Smooth muscle cell (in vitro differentiated cells): ENCODE results near the gene NECTIN3. TPM values are rescaled to one million over a fixed set of nuclear protein-coding genes. Genes with fewer than 3 reads are reported as not detected.
A peak's percentile ranks its signal among the peaks of the same experiment; 100 is the strongest.

Experiments
- DNase-seq: peaks from one replicate; lab custom pipeline; 2025; ENCODE audit not compliant: unreplicated experiment; lab: John Stamatoyannopoulos, UW
- H2AFZ ChIP-seq: fragments of 200-600 bp; sonication (generic); 2 replicates; pipeline ENCODE4 v1.6.0; 2016; ENCODE audit warnings: antibody characterized with exemption, low read depth, mild to moderate bottlenecking
- H3F3A ChIP-seq: fragments of 200-600 bp; sonication (generic); 2 replicates; pipeline ENCODE4 v1.6.0; 2017; ENCODE audit warnings: antibody characterized with exemption, low read depth
- H3K27ac ChIP-seq: fragments of 200-600 bp; sonication (generic); 2 replicates; pipeline ENCODE4 v1.5.1; 2016; ENCODE audit warnings: low read depth, mild to moderate bottlenecking
- H3K27me3 ChIP-seq: fragments of 200-600 bp; sonication (generic); 2 replicates; pipeline ENCODE4 v1.6.1; 2016; ENCODE audit warnings: low read depth, mild to moderate bottlenecking
- H3K36me3 ChIP-seq: fragments of 200-600 bp; sonication (generic); 2 replicates; pipeline ENCODE4 v1.5.1; 2016; ENCODE audit warnings: low read depth
- H3K4me1 ChIP-seq: fragments of 200-600 bp; sonication (generic); 2 replicates; pipeline ENCODE4 v1.5.1; 2016; ENCODE audit warnings: low read depth
- H3K4me2 ChIP-seq: fragments of 200-600 bp; sonication (generic); 2 replicates; pipeline ENCODE4 v1.6.0; 2016; ENCODE audit warnings: mild to moderate bottlenecking
- H3K4me3 ChIP-seq: fragments of 200-600 bp; sonication (generic); 2 replicates; pipeline ENCODE4 v1.5.1; 2016; ENCODE audit warnings: mild to moderate bottlenecking
- H3K79me2 ChIP-seq: fragments of 200-600 bp; sonication (generic); 2 replicates; pipeline ENCODE4 v1.6.0; 2016; ENCODE audit warnings: low read depth, mild to moderate bottlenecking
- H3K9ac ChIP-seq: fragments of 200-600 bp; sonication (generic); 2 replicates; pipeline ENCODE4 v1.6.0; 2016; ENCODE audit warnings: low read depth
- H3K9me3 ChIP-seq: fragments of 200-600 bp; sonication (generic); replicated peaks from 2 replicates; pipeline ENCODE4 v1.5.1; 2016; ENCODE audit warnings: low read depth
- H4K20me1 ChIP-seq: fragments of 200-600 bp; sonication (generic); 2 replicates; pipeline ENCODE4 v1.6.0; 2016; ENCODE audit warnings: low read depth
- WGBS: methylation state at CpG from one replicate; pipeline ENCODE4 v1.1.7; 2016; ENCODE audit warnings: low lambda C conversion rate; 5-methylcytosine and 5-hydroxymethylcytosine counted together
- polyA plus RNA-seq: library from polyadenylated mRNA; unstranded; fragments of >200 nt; fragmentation: Nextera tagmentation; extraction: Ambion mirVana; gene quantifications from 2 replicates; pipeline ENCODE4 v1.2.1, GENCODE V29; 2016
- total RNA-seq: library from RNA; depleted of rRNA; stranded (reverse); fragments of >200 nt; gene quantifications from 2 replicates; pipeline ENCODE4 v1.2.3, GENCODE V29; 2014
- TF ChIP-seq, protein P1 (sequence below): fragments of 200-600 bp; sonication (generic); IDR thresholded peaks from 2 replicates; pipeline ENCODE4 v1.5.1; 2017; ENCODE audit warnings: borderline replicate concordance, mild to moderate bottlenecking, antibody characterized with exemption; ENCODE audit not compliant: insufficient read depth, poor library complexity, severe bottlenecking

Gene NECTIN3
- total and polyA plus RNA-seq, 2 experiments from 2014 or later, result 10.4 to 76.3 TPM

DNA sequence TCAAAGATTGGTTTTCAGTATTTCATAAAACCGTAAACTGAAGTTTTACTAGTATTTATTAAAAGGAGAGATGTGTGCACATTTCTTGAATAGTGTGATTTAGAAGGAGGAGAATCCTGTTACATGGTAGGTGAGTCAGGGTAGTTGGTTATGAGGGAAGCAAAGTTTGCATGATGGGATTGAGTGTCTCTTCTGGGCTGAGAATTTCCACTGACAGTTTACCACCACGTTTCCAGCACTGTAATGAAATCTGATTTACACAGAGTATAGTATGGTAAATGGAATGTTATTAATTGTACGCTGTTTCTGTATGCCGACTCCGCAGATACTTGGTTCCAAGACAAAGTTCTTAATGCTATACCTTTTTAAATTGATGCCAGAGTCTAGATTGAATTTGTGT, 1.6 kb downstream of the NECTIN3 start:
- Histone ChIP-seq H3K4me1 (peaks cover 19% of the 10 kb centered on the region), H4K20me1 (peaks cover 59% of the 10 kb centered on the region), H3K79me2 (peaks cover 75% of the 10 kb centered on the region), H3K27ac (no peak overlapping the region), H3K4me3 (peak overlapping the region; percentile 90), H3K36me3 (no peaks in the 10 kb centered on the region), H3K9me3 (no peaks in the 10 kb centered on the region), H2AFZ (no peak overlapping the region), H3K9ac (peak overlapping the region; percentile 78), H3F3A (no peaks in the 10 kb centered on the region), H3K4me2 (peak overlapping the region; percentile 95), H3K27me3 (no peaks in the 10 kb centered on the region)
- DNase-seq, result no peak
- TF ChIP-seq, protein P1, sequence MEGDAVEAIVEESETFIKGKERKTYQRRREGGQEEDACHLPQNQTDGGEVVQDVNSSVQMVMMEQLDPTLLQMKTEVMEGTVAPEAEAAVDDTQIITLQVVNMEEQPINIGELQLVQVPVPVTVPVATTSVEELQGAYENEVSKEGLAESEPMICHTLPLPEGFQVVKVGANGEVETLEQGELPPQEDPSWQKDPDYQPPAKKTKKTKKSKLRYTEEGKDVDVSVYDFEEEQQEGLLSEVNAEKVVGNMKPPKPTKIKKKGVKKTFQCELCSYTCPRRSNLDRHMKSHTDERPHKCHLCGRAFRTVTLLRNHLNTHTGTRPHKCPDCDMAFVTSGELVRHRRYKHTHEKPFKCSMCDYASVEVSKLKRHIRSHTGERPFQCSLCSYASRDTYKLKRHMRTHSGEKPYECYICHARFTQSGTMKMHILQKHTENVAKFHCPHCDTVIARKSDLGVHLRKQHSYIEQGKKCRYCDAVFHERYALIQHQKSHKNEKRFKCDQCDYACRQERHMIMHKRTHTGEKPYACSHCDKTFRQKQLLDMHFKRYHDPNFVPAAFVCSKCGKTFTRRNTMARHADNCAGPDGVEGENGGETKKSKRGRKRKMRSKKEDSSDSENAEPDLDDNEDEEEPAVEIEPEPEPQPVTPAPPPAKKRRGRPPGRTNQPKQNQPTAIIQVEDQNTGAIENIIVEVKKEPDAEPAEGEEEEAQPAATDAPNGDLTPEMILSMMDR, result no peak
- 36% methylated on average over 5 of the region's 5 CpGs for WGBS

DNA sequence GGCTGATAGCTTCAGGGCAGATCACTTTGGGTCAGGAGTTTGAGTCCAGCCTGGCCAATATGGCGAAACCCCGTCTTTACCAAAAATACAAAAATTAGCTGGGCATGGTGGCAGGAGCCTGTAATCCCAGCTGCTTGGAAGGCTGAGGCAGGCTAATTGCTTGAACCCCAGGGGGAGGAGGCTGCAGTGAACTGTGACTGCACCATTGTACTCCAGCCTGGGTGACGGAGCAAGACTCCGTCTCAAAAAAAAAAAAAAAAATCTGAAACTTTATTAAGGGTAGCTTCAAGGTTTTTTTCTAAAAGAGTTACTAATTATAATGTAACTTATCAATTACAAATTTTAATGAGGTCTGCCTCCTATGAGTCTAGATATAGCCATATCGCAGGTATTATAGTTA, 5.1 kb downstream of the NECTIN3 start:
- Histone ChIP-seq H3F3A (no peaks in the 10 kb centered on the region), H3K9ac (no peak overlapping the region), H2AFZ (no peak overlapping the region), H3K4me3 (no peak overlapping the region), H3K79me2 (peaks cover 99% of the 10 kb centered on the region), H3K4me1 (peaks cover 35% of the 10 kb centered on the region), H3K4me2 (no peak overlapping the region), H4K20me1 (peaks cover 93% of the 10 kb centered on the region), H3K27me3 (no peaks in the 10 kb centered on the region), H3K36me3 (no peaks in the 10 kb centered on the region), H3K9me3 (no peaks in the 10 kb centered on the region), H3K27ac (no peak overlapping the region)
- TF ChIP-seq, protein P1, result no peak
- no peak for DNase-seq
- WGBS, result 93% methylated on average over 5 of the region's 5 CpGs

DNA sequence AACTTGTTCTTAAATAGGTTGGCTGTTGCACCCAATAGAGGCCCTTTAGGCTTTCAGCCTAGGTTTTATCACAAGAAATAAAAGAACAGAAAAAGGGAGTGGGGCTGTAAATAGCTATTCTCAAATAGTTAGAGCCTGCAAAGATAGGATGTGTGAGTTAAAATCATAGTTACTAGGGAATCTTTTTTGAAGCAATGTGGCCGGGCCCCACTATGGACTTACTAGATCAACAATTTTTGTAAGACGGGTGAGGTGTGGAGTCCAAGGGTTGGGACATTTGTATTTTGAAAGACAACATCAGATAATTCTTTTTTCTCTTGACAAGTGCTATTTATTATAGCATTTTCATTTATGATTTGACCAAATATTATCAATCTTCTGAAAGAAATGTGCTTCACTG, 5.8 kb downstream of the NECTIN3 start:
- no peaks in the 10 kb centered on the region for H3K9me3 ChIP-seq
- DNase-seq, result no peak
- no peaks in the 10 kb centered on the region for H3K27me3 ChIP-seq
- H3K4me2 ChIP-seq, result no peak overlapping the region
- no peak overlapping the region for H3K9ac ChIP-seq
- TF ChIP-seq, protein P1, result no peak
- H3K4me1 ChIP-seq, result peaks cover 35% of the 10 kb centered on the region
- H3K36me3 ChIP-seq, result no peaks in the 10 kb centered on the region
- no peak overlapping the region for H3K4me3 ChIP-seq
- 99% methylated on average over 2 of the region's 2 CpGs for WGBS
- H4K20me1 ChIP-seq, result peaks cover 96% of the 10 kb centered on the region
- peaks cover 99% of the 10 kb centered on the region for H3K79me2 ChIP-seq
- H3F3A ChIP-seq, result no peaks in the 10 kb centered on the region
- H3K27ac ChIP-seq, result no peak overlapping the region
- H2AFZ ChIP-seq, result no peak overlapping the region

DNA sequence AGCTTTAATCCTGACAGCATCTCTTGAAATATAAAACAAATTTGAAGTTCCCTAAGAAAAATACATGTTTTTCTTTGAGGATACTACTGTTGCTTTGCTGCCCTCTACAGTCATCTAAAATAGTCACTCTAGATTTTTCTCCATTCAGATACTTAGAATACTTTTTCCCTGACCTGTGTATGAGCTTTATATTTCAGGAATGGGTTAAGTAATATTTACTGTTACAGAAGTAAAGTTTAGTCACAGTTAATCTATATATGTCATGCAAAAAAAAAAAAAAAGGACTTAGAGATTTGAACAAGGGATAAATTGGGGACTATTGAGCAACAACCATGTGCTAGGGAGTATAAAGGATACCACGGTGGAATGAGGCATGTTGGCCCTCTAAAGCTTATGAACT, 8.8 kb downstream of the NECTIN3 start:
- WGBS, result 29% methylated on average over 1 of the region's 1 CpG

More for the DNA sequence above, 8.8 kb downstream of the NECTIN3 start:
- H3K4me2 ChIP-seq, result peak overlapping the region; percentile 45
- H3F3A ChIP-seq, result no peaks in the 10 kb centered on the region
- H2AFZ ChIP-seq, result no peak overlapping the region
- peaks cover 99% of the 10 kb centered on the region for H3K79me2 ChIP-seq
- no peak overlapping the region for H3K9ac ChIP-seq
- no peak for DNase-seq
- H4K20me1 ChIP-seq, result peaks cover 89% of the 10 kb centered on the region
- H3K27me3 ChIP-seq, result no peaks in the 10 kb centered on the region
- TF ChIP-seq, protein P1, result peak; percentile 62
- H3K36me3 ChIP-seq, result no peaks in the 10 kb centered on the region
- H3K4me3 ChIP-seq, result no peak overlapping the region
- H3K4me1 ChIP-seq, result peaks cover 29% of the 10 kb centered on the region
- no peaks in the 10 kb centered on the region for H3K9me3 ChIP-seq
- no peak overlapping the region for H3K27ac ChIP-seq
